ENCODE data around the gene TSKS. TPM values are rescaled to one million over a fixed set of nuclear protein-coding genes. Genes with fewer than 3 reads are reported as not detected.

The TSKS gene, protein sequence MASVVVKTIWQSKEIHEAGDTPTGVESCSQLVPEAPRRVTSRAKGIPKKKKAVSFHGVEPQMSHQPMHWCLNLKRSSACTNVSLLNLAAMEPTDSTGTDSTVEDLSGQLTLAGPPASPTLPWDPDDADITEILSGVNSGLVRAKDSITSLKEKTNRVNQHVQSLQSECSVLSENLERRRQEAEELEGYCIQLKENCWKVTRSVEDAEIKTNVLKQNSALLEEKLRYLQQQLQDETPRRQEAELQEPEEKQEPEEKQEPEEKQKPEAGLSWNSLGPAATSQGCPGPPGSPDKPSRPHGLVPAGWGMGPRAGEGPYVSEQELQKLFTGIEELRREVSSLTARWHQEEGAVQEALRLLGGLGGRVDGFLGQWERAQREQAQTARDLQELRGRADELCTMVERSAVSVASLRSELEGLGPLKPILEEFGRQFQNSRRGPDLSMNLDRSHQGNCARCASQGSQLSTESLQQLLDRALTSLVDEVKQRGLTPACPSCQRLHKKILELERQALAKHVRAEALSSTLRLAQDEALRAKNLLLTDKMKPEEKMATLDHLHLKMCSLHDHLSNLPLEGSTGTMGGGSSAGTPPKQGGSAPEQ
- not detected in 2 replicates for total RNA-seq
- polyA plus RNA-seq (2012) = not detected

DNA sequence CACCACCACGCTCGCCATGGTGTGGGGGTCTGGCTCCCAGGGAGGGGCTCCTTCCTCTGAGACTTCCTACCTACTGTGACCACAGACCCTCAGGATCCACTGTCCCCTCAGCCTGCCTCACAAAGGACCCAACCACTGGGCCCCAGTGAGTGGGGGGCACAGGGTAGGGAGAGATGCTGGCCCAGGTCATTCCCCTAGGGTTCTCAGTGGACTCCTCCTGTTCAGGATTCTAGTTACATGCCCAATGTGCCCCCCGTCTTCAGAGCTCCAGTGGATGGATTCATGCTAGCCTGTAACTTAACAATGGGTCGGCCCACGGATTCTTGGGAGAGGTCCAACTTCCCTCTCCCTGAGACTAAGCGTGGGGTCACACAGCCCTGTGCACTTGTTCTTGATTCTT is at the start of gene TSKS:
TSS of gene TSKS (minus strand) at position 77 of the 400 bp plus-strand sequence. CDS start at position 18, 59 bp downstream.
- no peak for DNase-seq (ENCODE audit: low read depth)

DNA sequence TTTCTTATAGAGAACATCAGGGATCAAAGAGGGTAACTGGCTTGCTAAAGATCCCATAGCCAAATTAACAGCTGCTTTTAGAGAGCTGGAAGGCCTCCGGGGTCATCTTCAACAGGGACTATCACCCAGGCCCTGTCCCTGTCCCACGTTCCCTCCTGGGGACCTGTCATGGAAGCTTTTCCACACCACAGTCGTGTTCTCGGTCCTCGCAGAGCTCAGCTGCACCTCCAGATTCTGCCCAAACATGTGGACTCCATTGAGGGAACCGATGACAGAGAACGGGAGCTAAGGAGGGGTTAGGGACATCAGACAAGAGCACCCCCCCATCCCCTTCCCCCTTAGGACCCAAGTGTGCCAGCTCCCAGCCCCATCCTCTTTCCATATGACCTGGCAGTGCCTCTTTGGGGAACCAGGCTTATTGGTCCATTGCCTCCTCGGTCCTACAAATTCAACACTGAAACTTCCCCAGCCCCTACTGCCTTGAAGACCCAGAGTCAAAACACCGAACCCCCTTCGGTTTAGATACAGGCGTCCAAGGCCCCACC is 49.4 kb upstream of the TSKS start:
- no peak for DNase-seq (ENCODE audit: low read depth)

DNA sequence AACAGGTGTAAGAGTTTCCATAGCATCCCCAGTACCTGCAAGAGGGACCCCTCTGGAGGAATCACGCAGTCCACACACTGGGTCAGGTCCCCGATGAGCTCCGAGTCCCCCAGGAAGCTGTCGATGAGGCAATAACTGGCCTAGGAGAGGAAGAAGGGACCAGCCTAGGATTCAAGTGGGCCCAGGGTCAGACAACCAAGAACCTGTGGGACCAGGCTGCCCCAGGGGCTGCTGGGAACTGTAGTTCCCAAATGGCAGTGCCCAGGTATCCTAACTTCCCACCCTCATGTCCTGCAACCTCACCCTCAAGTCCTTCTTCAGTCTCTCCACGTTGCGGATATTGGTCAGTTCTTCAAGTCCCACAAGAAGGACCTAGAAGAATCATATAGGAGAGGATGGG is 48.2 kb upstream of the TSKS start:
- DNase-seq (ENCODE audit: low read depth) = no peak

DNA sequence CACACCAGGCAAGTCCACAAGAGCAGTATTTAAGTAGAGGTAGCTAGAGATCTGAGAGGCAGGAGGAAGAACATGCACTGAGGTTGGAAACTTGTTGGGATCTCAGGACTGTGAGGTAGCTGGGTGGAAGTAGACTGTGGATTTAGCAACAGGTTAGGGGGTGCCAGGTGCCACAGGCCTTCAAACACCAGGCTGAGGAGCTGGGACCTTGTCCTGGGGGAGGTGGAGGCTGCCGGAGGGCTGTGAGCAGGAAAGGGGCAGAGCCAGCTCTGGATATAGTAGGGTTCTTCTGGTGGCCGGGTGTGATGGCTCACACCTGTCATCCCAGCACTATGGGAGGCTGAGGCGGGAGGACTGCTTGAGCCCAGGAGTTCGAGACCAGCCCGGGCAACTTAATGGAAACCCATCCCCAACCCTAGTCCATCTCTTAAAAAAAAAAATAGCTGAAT is 46.9 kb upstream of the TSKS start:
- DNase-seq (ENCODE audit: low read depth) = no peak

DNA sequence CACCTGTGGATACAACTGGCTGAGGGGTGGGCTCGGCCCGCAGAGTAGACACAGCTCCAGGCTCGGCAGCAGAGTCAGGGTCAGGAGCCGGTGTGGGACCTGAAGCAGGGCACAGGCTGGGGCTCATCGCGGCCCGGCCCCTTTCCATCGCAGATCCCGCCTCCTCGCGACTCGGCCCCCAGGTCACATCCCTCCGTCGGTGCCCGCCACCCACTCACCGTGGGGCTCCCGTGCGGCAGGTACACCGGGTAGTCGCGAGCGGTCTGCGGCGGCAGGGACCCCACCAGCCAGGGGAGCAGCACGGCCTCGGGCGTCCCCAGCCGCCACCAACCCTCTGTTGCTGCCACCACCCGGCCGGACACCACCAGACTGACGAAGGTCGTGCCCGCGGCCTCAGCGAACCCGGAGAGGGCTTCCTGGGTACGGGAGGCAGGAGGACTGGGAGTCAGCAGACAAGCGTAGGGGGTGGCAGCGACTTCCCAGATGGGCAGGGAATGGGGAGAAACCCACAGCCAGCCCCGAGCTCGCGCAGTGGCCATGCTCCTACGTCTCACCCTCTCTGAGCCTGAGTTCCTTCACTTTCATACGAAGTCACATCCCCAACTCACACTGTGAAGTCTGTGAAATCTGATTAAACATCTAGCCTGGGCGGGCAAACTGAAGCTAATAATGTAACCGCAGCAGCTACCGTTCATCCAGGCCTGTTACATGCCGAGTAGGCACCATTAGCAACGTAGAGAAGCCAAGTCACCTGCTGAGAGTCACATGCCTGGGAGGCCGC is 46.2 kb upstream of the TSKS start:
- DNase-seq (ENCODE audit: low read depth) = peak; percentile 41

DNA sequence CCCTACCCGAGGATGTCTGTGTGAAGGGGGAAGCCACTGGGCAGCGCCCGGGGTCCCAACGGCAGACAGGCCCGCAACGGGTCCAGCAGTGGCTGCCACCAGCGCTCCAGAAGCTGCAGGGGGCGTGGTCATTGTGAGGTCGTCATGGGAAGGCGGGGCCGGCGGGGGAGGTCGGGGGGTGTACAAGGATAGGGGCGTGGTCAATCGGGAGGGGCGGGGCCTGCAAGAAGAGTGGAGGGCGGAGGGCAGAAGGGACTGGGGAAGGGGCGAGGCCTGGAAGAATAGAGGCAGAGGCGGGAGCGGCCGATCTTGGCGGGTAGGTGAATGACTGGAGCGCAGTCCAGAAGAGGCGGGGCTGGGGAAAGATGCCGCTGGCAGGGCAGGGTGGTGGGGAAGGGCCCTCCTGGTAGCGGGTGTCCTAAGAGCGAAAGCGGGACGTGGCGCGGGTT is 45.6 kb upstream of the TSKS start:
- DNase-seq (ENCODE audit: low read depth) = peak; percentile 82

DNA sequence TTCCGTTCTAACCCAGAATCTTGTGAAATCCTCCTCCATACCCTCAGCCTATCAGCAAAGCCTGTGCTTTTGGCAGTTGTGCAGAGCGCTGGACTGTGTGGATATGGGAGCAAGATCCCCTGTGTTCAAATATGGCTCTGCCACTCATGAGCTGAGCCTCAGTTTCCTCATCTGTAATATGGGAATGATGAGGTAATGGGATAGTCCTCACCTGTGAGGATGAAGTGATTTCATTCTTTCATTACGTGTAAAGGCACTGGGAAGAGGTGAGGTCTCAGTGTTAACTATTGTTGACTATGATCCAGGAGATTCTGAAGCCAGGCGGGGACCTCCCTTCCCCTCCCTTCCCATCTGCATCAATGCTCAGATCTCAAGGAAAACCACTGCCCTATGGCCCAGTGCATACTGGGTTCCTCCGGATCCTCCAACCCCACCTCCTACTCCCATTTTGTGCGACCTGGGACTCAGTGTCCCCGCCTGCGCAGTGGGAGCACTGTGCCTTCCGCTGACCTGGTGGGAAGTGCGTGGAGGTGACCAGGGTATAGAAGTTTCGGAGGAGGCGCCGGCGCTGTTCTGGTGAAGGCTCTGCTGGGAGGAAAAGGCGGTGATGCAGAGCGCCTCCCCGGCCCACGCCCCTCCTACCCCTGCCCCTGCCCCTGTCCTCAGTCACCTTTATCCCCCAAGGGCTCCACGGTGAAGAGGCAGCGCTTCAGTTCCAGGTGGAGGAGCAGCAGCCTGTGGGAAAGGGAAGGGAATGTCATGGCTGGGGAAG is 45.0 kb upstream of the TSKS start:
- no peak for DNase-seq (ENCODE audit: low read depth)

DNA sequence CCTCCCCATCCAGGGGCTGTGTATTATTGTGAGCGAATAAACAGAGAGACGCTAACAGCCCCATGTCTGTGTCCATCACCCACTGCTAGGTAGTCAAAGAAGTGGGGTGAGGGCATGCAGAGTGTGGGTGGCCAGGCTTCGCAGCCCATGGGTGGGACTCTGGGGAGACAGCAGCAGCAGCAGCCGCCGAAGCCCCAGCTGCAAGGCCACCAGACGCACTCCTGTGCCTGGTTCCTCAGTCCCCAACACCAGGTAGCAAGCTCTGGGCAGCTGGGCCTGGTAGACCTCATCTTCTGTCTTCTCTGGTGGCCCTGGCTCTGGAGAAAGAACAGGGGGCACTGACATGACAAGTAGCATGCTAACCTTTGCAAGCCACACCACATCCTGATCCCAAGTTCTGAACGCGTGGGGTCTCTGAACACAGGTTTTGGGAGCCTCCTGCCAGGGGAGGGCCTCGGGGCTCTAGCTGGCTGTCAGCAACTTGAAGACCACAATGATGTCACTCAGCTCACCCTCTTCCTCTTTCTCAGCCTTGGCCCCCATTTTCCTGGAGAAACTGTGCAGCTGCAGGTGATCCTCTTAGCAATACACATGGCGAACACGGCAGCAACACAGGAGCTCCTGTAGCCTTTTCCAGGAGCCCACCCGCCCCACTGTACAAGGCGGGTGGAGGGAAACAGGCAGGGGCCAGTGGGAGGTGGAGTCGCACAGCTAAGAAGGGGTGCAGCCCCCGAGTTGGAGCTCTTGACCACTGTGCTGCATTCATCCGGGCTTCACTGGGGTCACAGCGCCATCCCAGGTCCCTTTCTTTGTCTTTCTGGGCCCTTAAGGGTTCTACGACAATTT is 44.2 kb upstream of the TSKS start:
- DNase-seq (ENCODE audit: low read depth) = no peak

DNA sequence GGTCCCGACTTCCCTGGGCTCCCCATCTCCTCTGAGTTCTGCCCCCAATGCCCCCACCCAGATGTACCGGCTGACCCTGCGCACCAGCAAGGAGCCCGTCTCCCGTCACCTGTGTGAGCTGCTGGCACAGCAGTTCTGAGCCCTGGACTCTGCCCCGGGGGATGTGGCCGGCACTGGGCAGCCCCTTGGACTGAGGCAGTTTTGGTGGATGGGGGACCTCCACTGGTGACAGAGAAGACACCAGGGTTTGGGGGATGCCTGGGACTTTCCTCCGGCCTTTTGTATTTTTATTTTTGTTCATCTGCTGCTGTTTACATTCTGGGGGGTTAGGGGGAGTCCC is 43.5 kb upstream of the TSKS start:
- no peak for DNase-seq (ENCODE audit: low read depth)

DNA sequence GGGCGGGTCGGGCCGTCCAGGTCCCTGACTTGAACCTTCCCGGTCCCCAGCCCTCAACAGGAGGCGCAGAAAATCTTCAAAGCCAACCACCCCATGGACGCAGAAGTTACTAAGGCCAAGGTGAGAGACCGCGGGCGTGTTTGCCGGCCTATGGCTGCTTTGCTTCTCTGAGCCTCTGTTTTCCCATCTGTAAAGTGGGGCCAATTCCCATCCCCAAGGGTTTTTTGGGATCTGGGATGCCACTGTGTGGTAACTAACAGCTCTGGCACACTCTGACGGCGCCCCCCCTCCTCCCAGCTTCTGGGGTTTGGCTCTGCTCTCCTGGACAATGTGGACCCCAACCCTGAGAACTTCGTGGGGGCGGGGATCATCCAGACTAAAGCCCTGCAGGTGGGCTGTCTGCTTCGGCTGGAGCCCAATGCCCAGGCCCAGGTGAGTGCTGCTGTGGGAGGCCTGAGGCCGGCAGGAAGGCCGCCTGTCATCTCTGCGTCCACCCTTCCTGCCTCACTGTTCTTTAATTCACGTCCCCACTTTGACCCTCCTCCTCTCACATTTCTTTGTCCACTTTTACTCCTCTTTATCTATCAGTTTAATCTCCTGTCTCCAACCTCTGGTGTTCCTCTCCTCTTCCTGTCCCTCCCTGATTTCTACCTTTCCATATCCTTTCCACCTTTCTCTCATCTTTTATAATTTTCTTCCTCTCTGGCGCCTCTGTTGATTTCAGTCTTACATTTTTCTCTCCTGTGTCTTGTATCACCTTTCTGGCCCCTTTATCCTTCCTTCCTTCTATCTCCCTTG is 42.9 kb upstream of the TSKS start:
- no peak for DNase-seq (ENCODE audit: low read depth)

DNA sequence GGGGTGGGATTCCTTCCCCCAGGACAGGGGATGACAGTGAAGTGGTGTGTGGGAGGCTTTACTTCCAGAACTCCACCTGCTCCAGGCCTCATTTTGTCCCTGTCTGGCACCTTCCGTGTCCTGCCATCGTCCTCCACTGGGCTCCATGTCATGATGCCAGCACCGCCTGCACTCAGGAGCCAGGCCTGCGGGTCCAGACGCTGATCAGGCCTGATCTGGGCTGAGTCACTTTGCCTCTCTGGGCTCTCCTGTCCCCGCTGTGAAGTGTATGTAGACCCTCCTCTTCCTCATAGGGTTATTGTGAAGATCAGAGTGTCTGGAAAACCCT is 40.4 kb upstream of the TSKS start:
- DNase-seq (ENCODE audit: low read depth) = no peak

DNA sequence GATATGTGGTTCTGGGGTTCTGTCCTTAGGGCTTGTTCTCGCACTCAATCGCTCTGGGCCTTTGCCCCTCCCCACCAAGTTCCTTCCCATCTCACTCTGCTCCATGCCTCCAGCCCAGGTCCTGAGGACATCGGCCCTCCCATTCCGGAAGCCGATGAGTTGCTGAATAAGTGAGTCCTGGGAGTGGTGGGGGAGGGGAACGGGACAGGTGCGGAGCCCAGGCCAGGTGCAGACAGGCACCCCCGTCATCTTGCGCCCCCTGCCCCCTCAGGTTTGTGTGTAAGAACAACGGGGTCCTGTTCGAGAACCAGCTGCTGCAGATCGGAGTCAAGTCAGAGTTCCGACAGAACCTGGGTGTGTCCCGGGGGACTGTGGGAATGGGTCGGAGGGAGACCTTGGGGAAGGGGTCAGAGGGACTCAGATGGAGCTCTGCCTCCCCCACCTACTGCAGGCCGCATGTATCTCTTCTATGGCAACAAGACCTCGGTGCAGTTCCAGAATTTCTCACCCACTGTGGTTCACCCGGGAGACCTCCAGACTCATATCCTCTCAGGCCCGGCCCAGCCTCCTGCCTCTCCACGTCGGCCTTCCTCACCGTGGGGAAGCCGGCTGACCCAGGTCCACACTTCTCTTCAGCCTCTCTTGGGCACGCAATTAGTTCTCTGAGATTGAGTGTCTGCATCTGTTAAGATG is 39.9 kb upstream of the TSKS start:
- no peak for DNase-seq (ENCODE audit: low read depth)

DNA sequence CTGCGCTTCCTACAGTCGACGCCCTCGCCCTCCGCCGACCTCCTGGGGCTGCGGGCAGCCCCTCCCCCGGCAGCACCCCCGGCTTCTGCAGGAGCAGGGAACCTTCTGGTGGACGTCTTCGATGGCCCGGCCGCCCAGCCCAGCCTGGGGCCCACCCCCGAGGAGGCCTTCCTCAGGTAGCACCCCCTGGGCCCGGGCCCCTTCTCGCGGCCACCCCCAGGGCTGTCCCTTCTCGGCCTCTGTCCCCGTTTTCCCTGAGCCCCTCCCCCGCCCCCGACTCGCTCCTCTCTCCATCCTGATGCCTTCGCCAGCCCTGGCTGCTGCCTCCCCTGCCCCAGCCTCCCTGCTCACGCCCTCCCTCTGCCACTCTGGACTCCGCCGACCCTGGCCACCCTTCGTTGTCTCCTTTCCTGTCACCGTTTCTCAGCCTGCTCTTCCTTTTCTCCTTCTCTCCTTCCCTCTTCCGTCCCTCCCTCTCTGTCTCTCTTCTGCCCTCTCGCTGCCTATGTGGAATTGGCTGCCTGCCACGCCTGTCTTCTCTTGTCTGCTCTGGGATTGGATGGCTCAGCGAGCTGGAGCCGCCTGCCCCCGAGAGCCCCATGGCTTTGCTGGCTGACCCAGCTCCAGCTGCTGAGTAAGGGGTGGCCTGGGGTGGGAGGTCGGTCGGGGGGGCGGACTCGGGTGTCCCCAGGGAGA is 39.0 kb upstream of the TSKS start:
- no peak for DNase-seq (ENCODE audit: low read depth)

DNA sequence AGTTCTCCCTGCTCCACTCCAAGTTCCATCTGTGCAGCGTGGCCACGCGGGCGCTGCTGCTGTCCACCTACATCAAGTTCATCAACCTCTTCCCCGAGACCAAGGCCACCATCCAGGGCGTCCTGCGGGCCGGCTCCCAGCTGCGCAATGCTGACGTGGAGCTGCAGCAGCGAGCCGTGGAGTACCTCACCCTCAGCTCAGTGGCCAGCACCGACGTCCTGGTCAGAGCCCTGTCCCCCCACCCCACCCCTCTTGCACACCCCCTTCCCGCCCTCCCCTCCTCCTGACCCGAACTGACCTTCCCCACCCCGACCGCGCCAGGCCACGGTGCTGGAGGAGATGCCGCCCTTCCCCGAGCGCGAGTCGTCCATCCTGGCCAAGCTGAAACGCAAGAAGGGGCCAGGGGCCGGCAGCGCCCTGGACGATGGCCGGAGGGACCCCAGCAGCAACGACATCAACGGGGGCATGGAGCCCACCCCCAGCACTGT is 38.3 kb upstream of the TSKS start:
- no peak for DNase-seq (ENCODE audit: low read depth)

DNA sequence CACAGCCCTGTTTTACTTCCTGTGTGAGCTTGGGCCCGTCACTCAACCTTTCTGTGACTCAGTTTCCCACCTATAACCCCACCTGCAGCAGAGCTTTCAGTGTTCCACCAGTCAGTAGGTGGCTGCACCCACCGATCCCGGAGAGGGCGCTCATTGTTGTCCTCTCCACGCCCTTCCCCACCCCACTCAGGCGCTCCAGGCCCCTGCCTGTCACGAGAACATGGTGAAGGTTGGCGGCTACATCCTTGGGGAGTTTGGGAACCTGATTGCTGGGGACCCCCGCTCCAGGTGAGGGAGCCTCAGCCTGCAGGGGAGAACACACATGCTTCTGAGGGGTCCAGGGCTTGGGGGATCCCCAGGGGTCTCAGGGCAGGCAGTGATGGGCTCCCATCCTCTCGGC is 37.7 kb upstream of the TSKS start:
- no peak for DNase-seq (ENCODE audit: low read depth)

DNA sequence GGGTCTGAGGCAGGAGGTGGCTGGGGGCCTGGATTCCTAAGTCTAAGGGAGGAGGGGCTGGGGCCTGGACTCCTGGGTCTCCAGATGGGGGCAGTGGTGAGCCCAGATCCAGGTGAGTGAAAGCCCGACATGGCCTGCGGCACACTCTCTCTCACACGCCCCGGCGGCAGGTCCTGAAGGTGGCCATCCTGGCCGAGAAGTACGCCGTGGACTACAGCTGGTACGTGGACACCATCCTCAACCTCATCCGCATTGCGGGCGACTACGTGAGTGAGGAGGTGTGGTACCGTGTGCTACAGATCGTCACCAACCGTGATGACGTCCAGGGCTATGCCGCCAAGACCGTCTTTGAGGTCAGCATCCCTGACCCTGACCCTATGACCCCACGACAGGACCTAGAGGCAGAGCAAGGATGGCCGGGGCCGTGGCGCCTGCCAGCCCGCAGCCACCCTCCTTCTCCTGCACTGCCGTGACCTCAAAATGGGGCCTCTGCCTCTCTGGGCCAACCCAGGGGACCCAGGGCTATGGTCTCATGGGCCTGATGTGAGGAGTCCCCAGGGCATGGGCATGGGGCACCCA is 36.8 kb upstream of the TSKS start:
- no peak for DNase-seq (ENCODE audit: low read depth)

DNA sequence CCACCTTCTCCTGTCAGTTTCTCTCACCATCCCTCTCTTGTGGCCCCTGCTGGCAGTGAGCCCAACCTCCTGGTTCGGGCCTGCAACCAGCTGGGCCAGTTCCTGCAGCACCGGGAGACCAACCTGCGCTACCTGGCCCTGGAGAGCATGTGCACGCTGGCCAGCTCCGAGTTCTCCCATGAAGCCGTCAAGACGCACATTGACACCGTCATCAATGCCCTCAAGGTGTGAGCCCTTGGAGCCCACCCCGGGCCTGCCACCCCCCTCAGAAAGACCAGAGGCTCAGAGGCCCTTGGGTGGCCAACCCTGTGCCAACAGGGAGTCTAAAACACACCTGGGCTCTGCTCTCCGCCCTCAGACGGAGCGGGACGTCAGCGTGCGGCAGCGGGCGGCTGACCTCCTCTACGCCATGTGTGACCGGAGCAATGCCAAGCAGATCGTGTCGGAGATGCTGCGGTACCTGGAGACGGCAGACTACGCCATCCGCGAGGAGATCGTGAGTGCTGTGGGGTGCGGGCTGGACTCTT is 36.2 kb upstream of the TSKS start:
- no peak for DNase-seq (ENCODE audit: low read depth)

All from myocyte (in vitro differentiated cells).